A204.1 (cell line): Measurements from ENCODE around the gene SOWAHB.

Source experiments
- FAIRE-seq: peaks from 2 replicates; lab custom pipeline; 2012; peaks lifted over from hg19 to GRCh38; lab: Jason Lieb, UNC

SOWAHB gene

GRCh38 chr4:76850010-76850441 is 47.9 kb downstream of the SOWAHB start:
- no peak for FAIRE-seq
